Activated T-cell treated with anti-CD3 and anti-CD28 coated beads for 4 hours (primary cell): ENCODE data around the gene CTNS.

ENCODE experiments used
- DNase-seq: peaks from one replicate; pipeline ENCODE4 v3.0.0-alpha.2; 2020

Gene CTNS

DNA sequence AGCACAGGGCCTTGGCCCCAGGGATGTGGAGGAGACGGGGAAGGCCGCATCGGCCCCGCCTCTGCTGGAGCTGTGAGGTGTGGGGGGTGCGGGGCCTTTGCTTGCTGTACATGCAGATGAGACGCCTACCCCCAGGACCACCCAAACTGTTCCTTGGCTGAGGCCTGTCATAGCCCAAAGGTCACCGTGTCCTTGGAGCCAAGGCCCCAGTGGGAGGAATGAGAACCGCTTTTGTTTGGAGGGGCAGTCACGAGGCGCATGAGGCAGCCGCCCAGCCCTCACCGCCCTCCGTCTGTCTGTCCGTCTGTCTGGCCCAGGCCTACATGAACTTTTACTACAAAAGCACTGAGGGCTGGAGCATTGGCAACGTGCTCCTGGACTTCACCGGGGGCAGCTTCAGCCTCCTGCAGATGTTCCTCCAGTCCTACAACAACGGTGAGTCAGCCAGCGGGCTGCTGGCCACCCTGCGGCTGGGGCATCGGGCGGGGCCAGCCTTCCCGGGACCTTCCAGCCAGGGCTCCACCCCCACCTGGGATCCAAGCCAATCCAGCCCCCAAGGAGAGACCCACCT is 23.1 kb downstream of the CTNS start:
- DNase-seq: no peak

DNA sequence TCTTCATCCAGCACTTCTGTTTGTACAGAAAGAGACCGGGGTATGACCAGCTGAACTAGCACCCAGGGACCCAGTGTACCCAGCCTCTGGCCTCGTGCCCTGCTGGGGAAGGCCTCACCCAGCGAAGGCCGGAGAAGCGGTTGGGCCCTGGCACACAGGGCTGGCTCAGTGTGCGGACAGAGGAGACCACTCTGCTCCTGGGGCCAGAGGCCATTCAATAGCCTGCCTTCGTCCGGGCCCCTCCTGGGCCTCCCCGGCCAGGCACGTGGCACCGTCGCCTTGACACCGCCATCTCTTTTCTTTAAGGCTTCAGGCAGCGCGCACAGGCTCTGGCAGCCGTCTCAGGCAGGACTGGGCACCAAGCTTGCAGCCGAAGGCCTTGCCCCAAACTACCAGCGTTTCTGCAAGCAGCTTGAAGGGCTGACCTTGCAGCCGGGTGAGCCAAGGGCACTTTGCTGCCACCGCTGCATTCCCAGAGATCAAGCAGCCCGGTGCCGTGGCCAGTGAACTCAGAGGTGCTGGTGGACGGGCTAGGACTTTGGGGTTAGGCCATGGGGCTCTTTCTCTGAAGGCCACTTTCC is 23.8 kb downstream of the CTNS start:
- no peak for DNase-seq

DNA sequence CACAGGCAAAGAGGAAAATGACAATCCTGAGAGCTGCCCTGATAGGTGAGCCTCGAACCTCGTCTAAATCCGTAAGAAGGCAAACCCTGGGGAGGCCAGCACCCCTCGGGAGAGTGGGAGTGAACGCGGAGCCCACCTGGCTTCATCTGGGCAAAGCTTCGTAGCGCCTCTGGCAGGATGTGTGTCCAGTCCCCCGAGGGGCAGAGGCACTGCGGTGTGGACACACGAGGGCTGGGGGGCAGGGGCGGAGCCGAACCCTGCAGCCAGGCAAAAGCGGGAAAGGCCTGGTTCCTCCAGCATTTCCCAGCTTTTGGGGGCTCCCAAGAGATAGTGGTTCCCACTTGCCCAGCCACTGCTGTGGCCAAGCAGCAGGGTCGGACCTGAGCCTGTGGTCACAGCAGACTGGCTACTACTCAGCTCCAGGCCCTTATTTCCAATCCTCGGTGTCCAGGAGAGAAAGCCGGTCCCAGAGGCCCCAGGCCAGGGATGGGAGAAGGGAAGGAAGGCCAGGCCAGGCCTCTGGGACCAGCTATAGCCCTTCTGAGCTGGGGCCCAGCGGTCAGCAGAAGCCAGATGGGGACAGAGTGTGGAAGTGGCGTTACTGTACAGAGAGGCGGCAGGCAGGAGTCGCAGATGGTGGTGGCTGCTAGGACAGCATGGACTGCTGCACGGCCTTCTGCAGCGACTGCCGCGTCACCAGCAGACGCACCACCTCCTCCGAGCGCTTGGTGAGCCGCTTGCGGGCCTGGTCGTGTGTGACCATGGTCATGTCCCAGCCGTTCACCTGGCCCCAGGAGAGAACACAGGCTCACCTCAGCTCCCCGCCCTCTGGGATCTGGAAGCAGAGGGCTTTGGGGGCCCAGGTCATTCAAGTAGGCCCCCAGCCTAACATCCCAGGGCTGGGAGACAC is 26.8 kb downstream of the CTNS start:
- DNase-seq: no peak

DNA sequence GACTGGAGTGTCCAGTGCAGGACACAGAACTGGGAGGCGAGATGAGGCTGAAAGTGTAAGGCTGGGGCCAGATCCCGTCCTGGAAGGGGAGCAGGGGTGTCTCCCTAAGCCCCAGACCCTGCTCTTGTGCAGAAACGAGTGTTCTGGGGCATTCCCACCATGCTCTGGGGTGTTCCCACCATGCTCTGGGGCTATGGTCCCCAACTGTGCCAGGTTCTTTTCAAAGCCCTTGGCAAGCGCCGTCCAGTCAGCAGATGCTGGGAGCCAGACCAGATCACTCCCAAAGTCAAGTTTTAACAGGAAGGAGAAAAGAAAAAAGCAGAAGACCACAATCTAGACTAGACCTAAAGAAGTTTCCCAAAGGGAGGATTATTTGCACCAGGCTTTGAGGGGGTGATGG is 29.3 kb downstream of the CTNS start:
- no peak for DNase-seq

DNA sequence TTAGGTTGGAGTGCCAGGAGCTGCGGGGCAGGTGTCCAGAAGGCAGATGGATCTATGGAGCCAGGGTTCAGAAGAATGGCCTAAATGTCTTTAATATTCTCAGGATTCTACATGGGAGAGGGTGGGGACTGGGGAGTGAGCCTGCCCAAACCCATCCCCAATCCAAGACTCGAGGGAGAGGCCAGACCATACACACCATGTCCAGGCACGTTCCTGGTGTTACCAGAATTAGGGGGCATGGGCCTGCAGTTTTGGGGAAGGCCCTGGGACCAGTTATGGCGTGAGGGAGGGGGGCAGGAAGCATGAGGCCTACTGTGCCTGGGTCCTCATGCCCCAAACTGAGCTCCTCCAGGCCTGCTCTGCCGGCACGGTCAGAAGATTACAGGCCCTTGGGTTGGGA is 30.0 kb downstream of the CTNS start:
- DNase-seq: no peak

DNA sequence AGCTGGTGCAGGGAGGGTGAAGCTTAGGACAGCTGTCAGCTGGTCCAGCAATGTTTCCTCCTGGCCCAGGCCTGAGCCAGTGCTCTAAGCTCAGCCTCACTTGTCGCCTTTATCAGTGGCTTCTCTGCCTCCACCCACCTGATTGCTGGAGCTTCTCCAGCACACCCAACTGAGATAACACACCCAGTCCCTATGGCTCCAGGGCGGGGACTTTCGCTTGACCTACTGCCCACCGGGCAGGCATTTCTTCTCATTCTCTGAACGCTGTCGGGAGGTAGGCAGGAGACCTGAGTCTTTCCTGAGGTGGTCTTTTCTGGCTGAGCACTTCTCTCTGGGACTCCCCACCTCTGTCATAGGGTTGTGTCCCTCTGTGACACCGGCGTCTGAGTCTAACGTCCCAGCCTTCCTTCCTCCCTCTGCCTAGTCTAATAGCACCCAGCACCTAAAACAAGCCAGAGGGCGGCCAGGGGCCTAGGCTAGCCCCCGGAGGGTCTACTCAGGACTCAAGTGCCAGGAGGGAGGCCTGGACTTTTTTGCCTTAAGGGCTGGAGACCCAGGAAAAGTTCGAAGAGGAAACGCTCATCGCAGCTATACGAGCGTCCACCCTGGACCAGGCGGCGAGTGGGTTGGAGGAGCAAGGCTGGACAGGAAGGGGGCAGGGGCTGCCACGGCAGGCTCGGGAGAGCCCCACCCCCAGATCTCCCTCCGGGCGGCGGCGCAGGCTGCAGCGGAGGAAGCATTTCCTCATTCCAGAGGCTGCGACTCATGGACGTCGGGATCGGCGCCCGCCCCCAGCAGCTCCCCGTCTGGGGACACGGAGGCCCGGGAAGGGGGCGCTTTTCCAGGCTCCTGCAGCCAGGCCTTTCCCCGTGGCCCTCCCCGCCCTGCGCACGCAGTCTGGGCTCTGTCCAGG is 31.1 kb downstream of the CTNS start:
- DNase-seq: no peak

DNA sequence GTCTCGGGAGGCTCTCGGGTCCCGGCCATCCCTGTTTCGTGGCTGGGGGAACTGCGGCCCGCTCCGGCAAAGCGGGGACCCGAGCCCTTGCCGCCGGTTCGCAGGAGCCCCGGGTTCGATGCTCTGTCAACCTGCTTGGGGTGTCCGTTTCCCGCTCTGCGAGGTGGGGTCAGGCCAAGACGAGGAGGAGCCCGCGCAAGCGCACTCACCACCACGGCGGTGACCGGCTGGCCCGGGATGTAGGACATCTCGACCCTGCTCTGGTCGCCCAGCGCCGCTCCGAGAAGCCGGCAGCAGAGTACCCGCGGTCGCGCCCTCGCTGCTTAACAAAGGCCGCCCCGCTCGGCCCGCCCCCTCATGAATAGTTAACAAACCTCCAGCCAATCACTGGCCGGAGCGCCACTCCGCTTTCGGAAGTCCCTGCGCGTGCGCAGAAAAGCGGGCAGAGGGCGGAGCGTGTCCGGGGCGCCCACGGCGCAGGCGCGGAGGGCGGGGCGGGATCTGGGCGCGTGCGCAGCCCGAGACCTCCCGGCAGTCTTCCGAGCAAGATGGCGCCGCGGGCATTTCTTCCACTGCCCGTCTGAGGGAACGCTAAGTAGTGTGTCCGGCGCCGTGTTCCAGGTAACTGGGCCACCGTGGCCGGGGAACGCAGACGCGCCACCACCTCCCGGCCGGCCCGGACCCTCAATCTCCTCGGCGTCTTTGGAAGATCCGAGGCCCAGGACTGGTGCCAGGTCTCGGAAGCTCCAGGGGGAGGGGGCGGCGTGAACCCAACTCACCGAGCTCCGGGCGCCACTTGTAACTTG is 31.9 kb downstream of the CTNS start, which contains the start of the genes EMC6 and TAX1BP3:
TSS of gene EMC6 (plus strand) at position 534 of the 806 bp plus-strand sequence. CDS start 335 bp downstream, outside the sequence.
TSS of gene TAX1BP3 (minus strand) at position 300 of the 806 bp plus-strand sequence. CDS start at position 248, 52 bp downstream.
- DNase-seq: peak; percentile 97

DNA sequence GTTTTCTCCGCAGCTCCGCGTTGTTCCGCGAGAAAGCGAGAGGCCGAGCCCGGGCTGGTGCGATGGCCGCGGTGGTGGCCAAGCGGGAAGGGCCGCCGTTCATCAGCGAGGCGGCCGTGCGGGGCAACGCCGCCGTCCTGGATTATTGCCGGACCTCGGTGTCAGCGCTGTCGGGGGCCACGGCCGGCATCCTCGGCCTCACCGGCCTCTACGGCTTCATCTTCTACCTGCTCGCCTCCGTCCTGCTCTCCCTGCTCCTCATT is 32.5 kb downstream of the CTNS start:
- no peak for DNase-seq

DNA sequence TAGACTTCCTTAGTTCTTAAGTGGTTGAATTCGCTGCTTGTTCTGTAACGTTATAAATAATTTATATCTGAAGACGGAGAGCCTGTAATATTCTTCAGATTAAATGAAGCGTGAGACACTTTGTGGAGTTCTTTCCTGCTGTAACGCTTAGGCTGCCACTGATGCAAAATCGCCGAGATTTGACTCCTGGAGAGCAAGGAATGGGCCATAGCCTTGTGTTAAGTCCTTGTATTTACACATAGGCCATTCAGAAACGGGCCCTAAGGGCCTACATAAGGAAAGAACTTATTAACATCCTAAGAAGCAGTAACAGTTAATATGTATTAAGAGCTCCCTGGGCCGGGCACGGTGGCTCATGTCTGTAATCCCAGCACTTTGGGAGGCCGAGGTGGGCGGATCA is 33.0 kb downstream of the CTNS start:
- no peak for DNase-seq

DNA sequence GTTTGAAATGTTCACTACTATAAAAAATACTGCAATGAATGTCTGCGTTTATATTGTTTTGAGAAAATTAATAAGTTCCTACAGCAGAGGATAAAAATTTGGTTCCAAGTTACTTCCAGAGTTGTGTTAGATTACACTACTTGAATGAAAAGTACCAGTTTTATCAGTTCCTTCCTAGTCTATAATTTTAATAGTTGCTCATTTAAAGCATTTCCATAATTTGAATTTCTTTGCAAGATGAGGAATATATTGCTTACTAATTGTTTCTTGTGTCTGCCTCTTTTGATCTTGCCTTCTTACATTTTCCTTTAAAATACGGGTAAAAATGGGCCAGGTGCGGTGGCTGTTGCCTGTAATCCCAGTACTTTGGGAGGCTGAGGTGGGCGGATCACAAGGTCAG is 36.0 kb downstream of the CTNS start:
- no peak for DNase-seq

DNA sequence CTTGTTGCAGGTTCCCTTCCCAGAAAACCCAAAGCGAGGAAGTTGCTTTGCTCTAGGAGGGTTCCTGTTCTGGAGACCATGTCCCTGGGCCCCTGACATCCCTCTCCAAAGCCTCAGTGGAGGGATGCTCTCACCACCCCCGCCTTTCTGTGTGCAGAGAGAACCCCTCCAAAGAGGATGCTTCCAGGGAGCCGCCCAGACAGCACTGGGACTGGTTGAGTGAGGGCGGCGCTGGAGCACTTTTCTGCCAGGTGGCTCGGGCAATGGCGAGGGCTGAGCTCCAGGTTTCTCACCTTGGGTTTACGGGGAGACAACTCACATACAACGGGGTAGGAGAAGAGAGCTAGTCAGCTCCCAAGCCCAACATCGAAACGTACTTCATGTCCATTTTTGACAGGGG is 39.3 kb downstream of the CTNS start:
- DNase-seq: no peak

DNA sequence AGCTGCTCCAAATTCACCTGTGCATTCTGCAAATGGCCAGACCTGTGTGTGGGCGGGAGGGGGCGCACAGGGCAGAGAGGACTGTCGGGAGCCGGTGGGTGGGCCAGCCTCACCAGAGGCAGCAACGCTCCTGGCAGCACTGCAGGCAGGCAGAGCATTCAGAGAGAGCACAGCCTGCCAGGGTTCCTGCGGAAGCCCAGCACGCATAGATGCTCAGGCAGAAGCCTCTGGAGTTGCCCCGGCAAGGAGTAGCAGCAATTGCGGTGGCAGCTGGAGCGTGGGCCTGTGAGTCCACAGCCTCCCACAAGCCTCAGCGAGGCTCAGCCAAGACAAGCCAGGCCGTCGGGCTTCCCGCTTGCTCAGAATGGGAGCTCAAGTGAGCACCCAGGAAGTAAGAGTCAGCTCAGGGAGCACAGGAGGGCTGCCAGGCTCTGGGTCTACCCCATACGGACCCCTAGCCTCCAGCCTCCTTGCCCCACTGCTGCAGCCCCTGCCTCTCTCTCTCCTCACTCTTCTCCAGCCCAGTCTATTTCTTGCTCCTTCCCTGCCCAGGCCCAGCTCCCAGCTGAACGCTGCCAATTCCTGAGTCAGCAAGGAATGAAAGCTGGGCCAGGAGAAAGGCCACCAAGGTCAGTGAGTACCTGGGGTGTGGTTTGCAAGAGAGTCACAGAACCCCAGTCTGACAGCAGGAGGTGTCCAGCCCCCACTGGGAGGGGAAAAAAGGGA is 41.7 kb downstream of the CTNS start:
- no peak for DNase-seq

DNA sequence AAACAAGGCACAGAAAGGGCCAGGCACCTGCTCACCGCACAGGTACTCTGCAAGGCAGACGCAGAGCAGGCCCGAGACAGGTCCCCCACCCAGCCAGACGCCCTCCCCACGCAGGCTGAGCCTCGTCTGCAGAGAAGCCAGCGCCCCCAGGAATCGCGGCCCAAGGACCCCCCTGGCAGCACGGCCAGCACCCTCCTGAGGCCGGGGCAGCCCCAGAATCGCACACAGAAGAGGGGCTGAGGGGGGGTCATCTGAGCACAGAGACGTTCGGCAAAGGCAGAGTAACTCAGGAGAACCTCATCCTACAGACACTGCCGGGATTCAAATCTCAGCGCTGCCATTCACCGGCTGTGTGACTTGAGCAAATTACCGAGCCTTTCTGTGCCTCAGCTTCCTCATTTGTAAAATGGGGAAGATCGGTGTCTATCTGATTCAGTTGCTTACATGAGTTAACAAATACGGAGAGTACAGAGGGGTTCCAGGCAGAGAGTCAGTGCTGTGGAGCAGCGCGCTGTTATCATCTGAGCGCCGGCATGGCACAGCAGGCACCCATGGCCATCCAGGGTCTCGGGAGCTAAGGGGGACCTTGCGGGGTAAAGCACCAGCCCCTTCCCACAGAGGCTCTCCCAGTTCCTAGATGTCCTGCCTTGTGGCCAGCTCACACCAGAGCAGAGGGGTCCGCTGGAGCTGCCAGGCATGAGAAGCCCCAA is 42.4 kb downstream of the CTNS start:
- no peak for DNase-seq

DNA sequence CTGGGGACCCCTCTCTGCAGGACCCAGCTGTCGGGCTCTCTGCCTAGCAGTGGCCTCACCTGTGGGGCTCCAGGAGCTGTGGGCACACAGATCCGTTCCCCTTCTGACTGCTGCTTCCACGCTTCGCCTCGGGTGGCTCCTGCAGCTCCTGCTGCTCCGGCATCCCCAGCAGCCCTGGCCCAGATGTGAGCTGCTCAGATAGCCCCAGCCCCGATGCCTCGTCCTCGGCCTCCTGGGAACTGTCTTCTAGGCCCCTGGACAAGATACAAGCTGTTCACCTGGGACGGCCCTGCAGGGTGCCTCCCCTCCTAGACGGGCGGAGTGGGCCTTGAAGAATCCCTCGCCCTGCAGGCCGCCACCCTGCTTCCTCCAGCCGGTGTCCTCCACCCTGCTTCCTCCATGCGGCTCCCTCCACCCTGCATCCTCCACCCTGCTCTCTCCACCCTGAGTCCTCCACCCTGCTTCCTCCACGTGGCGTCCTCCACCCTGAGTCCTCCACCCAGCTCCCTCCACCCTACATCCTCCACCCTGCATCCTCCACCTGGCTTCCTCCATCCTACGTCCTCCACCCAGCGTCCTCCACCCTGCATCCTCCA is 43.1 kb downstream of the CTNS start:
- DNase-seq: no peak

DNA sequence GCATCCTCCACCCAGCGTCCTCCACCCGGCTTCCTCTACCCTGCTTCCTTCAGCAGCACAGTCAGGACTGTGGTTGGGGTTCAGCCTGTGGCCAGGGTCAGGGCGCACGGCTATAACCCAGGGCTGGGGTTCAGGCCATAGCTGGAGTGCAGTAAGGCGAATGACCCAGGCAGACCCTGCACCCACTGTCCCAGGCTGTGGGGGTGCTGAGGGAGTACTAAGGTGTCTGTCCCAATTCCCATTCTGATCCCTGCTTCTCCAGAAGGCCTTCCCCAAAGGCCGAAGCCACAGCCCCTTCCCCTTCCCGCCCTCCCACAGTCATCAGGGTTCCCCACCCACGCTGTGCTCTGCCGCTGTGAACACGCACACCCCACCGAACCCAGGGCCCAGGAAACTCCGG is 44.5 kb downstream of the CTNS start:
- no peak for DNase-seq

DNA sequence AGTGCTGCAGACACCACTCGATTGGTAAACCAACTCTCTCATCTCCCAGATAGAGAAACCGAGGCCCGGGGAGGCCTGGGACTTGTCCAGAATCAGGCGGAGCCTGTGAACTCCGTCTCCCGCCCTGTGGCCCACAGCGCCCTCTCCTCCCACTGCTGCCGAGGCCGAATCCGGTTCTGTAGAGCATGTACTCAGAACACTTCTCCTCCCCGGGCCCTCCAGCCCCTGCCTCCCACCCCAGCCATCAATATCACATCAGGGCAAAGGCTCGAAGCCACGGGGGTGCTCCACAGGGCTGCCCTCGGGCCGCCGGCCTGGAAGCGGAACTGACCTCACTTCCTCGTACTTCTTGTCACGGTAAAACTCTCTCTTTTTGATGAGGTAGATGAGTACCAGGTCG is 45.0 kb downstream of the CTNS start:
- DNase-seq: no peak

DNA sequence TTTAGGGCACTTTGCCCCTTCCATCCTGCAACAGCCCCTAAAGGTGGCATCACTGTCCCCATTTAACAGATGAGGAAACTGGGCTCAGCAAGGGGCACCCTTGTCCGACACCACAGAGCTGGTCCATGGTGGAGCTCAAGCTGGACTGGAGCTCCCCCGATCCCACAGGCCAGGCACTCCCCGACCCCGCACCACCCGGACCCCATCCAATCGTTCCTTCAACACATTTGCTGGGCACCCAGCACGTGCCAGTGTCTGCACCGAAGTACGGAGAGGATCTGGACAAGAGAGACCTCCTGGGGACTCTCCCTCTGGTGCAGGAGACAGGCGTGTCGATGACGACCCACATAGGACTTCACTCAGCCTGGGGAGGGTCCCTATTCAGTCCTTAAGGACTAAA is 45.5 kb downstream of the CTNS start:
- DNase-seq: no peak

DNA sequence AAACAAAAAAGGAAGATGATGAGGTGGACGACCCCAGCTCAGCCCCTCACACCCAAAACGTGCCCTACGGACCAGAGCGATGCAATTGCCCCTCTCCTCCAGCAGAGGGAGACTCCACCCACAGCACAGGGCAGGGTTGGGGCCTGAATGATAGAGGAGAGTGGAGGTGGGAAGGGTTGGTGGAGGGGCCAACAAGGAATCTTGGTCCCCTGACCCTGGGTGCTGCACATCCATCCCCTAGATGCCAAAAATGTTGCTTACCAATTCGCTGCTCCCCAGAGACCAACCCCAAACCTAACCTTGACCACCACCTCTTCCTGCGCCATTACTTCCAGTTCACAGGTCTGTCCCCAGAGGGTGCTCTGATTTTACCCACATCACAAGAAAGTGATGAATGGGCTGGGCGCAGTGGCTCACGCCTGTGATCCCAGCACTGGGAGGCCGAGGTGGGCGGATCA is 46.5 kb downstream of the CTNS start:
- DNase-seq: peak; percentile 51

DNA sequence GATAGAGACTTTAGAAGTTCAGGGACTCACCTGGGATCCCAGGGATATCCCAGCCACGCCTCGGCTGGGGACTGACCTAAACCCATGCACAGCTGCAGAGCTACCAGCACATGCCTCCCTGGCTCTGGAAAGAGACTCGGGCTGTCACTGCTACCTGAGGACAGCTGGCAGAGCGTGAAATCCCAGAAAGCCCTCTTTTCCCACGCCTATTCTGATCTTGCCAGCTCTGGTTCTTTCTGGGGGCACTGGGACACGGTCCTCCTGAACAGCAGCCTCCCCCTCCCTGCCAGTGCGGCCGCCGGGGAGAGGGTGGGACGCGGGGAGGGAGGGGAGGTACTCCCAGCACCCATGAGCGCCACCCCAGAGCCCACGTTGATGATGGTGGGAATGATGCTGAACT is 48.6 kb downstream of the CTNS start:
- DNase-seq: no peak

DNA sequence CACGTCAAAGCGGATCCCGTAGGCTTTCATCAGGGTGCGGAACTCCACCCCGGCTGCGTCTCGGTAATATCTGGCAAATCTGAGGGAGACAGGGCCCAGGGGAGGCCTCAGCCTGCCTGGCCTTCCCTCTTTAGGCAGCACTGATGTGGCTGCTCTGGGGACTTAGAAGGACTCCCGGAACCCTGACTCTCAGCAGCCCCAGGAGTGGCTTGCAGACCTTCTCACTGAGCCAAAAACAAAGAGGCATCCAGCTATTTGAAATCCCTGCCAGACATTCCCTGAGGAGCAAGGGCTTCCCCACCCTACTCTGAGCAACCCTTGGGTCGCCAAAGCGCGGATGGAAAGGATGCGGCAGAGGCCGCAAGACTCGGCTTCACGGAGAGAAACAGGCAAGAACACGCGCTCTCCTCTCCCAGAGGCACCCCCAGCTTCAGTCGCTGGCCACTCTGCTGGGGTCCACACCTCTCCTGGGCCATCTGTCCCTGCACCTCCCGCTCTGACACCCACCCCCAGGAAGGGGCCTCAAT is 51.5 kb downstream of the CTNS start:
- DNase-seq: no peak
